NCI-H2081 treated with DMSO at 0.1 percent for 48 hours (cell line): ENCODE results near the gene TKT.
"Not testable (repeated sequence)": the region's sequence is repeated elsewhere in the genome, so short reads cannot be mapped to it uniquely, and the experiment has no call there.

Experiments used
- DNase-seq: peaks from one replicate; lab custom pipeline; 2025; lab: John Stamatoyannopoulos, UW

TKT gene

GRCh38 chr3:53259427-53260259, 3.8 kb upstream of the TKT start:
- no peak for DNase-seq

DNA sequence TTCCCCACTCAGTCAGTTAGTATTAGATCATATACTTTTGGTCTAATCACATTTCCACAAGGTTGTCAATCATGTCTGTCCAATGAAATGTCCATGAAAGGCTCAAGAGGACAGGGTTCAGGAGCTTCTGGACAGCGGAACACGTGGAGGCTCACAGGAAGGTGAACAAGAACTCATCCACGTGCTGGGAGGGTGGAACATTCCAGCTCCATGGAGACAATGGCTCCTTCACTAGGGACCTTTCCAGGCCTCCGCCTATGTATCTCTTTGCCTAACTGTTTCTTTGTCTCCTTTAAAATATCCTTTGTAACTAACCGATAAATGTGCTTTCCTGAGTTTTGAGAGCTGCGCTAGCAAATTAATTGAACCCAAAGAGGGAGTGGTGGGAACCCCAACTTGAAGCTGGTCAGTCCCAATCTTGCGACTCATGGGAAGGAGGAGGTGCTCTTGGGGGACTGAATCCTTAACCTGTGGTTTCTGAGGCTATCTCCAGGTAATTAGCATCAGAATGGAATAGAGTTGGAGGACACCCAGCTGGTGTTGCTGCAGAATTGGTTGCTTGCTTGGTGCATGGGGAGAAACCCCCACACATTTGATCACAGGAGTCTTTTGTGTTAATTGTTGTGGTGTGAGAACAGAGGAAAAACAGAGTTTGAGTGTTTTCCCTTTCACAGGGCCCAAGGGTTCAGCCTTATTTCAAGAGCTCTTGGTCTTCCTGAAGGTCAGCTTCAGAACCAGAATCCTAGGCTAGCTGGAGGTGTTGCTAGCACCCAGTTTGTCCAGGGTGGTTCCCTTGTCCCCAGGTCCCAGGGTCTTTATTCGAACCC, 3.0 kb upstream of the TKT start:
- no peak for DNase-seq

DNA sequence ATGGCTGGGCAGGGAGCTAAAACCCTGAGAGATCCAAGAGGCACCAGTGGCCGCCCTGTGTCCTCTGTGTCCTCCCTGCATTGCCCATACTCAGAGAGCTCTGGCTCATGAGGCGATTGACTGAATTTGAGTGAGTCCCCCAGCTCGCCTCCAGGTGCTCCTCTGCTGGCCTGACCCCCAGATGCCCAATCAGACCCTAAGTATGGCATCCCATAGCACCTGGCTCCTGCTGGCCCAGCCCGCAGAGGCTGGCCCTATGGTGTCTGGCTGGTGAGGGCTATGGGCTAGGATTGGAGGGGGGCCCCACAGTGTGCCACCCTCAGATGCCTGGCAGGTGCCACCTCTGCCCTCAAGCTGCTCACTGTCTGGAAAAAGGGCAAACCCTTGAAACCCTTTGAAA, 1.6 kb upstream of the TKT start:
- DNase-seq, result no peak

GRCh38 chr3:53256704-53257055, 858 bp upstream of the TKT start:
- DNase-seq, result no peak

DNA sequence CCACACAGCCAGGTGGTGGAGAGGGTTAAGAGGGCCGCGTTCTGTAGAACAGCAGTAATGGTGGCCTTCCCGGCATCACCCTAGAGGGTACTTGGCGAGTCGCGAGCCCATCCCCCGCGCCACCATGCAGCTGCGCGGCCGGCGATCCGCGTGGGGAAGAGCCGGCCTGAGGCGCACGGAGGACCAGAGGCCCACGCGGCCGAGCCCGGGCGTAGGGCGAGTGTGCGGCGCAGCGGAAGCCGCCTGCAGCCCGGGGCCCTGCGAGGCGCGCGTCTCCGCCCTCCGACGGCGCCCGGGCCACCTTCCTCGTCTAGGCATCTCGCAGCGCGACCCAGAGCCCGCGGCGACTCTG, 423 bp downstream of the TKT start:
- no peak for DNase-seq

- no peak for DNase-seq
These were observed 1.1 kb downstream of the TKT start for GRCh38 chr3:53254509-53255422.

GRCh38 chr3:53253707-53254508, 1.9 kb downstream of the TKT start:
- DNase-seq, result no peak

GRCh38 chr3:53252947-53253322, 2.9 kb downstream of the TKT start:
- not testable (repeated sequence) for DNase-seq

- no peak for DNase-seq
These were observed 3.5 kb downstream of the TKT start for GRCh38 chr3:53252096-53252946.

- no peak for DNase-seq
These were observed 4.8 kb downstream of the TKT start for GRCh38 chr3:53250881-53251605.

DNA sequence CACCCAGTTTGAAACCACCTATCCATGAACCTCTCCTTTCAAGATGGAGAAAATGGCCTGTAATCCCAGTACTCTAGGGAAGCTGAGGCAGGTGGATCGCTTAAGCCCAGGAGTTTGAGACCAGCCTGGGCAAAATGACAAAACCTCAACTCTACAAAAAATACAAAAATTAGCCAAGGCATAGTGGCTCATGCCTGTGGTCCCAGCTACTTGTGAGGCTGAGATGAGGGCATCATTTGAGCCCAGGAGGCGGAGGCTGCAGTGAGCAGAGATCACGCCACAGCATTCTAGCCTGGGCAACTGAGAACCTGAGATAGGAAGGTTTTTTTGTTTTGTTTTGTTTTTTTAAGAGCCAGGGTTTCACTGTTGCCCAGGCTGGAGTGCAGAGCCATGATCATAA, 5.4 kb downstream of the TKT start:
- DNase-seq, result no peak

DNA sequence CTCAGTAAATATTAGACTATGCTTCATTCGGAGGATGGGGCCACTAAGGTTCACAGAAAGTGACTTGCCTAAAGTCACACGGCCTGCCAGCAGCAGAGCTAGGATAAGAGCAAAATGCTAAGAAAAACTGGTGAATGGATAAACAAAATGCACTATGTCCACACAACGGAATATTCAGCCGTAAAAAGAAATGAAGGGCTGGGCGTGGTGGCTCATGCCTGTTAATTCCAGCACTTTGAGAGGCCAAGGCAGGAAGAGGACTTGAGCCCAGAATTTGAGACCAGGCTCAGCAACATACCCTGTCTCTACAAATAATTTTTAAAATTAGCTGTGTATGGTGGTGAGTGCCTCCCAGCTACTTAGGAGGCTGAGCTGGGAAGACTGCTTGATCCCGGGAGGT, 7.7 kb downstream of the TKT start:
- no peak for DNase-seq

DNA sequence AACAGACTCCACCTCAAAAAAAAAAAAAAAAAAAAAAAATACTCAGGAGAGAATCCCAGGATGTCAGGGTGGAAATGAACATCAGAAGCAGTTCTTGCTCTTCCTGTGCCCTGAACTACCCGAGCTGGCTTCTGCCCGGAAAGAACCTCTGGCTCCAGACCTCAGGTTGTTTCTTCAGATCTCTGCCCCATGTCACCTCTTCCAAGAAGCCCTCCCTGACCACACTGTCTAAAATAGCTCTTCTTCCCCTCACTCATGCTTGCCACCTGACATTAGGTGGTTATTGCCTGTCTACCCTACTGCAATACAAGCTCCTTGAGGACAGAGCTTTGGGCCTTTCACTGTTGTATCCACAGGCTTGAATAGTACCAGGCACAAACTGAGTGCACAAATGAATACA, 8.2 kb downstream of the TKT start:
- no peak for DNase-seq

- DNase-seq, result no peak
These were observed 11.6 kb downstream of the TKT start for GRCh38 chr3:53244271-53244670.

DNA sequence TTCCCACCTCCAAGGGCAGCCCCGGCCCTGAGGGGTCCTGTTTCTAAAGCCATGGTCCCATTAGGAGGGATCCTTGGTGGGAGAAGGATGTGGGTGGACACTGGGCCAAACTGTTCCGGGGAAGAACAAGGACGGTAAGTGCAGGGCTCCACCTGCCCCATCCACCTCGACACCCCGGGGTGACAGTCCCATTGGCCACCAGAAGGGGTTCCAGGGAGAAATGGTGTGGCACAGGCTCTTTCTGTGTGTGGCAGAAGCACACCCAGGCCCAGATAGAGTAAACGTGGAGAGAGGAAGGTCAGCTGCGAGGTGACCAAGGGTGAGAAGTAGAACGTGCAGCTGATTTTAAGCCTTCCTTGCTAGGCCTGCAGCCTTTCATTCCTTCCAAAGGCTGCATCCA, 12.0 kb downstream of the TKT start:
- no peak for DNase-seq

DNA sequence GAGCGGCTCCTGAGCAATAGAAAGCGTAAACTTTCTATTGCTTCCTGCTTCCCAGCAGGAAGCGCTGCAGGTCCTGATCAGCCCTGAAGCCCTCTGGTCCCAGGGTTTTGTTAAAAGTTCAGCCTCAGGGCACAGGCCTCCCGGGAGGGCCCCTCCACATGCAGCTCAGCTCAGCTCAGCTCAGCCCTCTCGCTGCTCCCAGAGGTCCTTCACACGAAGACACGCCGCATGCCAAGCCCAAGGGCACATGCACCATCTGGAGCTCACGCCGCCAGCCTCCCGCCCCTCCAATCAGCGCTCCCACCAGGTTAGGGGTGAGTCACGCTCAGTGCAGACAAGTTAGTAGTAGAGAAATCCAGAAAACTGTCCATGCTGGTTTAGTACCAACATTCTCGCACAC, 12.7 kb downstream of the TKT start:
- DNase-seq, result no peak

GRCh38 chr3:53242642-53243041, 13.2 kb downstream of the TKT start:
- no peak for DNase-seq

DNA sequence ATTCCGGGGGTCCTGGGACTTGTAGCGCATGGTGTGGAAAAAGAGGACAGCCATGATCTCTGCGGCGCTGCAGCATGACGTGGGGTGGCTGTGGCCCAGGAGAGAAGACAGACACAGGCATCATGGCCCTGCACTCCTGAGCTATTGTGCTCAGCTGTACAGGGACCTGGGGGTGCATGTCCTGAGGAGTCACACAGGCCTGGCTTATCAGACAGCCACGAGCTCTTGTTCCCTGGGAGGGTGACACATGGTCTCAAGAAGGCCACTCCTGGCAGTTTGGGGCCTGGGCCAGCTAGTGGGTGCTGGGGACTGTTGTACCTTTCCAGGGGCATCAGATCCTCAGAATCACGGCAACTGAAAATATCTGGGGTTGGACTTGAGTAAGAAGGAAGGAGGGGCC, 13.7 kb downstream of the TKT start:
- DNase-seq, result no peak

DNA sequence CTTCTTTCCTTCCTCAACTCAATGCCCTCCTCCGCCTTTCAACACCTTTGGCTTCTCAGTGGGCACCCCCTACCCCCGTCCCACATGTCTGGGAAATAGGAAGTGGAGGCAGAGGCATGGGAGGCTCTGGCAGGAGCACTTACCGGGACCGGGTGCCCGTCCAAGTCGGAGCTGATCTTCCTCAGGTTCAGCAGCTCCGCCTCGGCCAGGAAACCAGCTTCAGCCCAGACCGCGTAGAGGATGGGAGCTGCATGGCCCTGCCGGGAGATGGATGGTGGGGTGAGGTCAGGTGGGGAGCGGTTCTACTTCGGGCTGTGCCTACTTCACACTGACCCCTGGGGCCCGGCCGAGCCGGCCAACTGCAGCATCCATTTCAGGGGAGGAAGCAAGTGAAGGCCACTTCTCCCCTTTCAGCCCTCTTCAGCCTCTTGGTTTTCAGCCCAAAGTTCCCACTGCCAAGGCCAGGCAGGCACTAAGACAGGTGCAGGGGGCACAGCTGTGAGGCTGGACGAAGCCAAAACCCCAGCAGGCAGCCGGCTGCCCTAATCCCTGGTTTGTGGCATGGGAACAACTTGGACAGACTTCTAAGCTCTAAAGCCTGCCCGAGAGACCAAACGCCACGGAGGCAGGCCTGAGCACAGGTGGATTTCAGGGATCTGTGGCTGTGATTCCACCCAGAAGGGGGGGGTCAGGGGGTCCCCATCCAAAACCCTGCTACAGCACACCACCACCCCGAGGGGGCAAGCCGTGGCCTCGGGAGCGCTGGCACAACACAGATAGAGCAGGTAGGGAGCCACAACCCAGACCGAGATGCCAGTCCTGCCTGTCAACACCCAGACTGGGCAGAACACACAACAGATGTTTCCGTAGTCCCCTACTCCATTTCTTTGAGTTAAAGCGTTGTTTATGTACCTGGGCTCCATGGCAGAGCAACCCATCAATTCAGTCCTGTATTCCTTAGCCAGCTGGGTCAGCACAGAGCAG, 14.5 kb downstream of the TKT start:
- no peak for DNase-seq
